Measurements from ENCODE around the gene PI4KA. TPM values are rescaled to one million over a fixed set of nuclear protein-coding genes. Genes with fewer than 3 reads are reported as not detected.

The PI4KA gene
- total and polyA plus RNA-seq, 4 donors = 19.4 to 47.5 (median 36.3) TPM

DNA sequence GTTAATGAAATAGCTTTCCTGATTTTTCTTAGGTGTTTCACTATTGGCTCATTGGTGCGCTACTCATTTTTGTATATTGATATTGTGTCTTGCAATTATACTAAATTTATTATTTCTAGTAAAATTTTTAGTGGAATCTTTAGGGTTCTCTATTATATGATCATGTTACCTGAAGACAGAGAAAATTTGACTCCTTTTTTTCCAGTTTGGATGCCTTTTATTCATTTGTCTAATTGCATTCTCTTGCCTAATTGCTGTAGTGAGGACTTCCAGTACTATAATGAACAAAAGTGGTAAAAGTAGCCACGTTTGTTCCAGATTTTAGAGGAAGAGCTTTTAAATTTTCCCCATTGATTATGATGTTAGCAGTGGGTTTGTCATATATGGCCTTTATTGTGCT is 198.7 kb downstream of the PI4KA start:
- Histone ChIP-seq H3K36me3 (ENCODE audit: control insufficient read depth in 4 of 4, insufficient read depth in 3 of 4, low read depth in 1 of 4, low read length in 3 of 4) (no peaks in the 10 kb centered on the region), H3K4me3 (ENCODE audit: low read depth in 1 of 3, low read length in 3 of 3) (no peak overlapping the region), H3K9me3 (ENCODE audit: control insufficient read depth in 4 of 4, low read length in 3 of 4) (no peaks in the 10 kb centered on the region), H3K4me1 (ENCODE audit: control insufficient read depth in 4 of 4, insufficient read depth in 4 of 4, low read length in 3 of 4) (no peaks in the 10 kb centered on the region), H3K27me3 (ENCODE audit: control insufficient read depth in 4 of 4, insufficient read depth in 4 of 4, low read length in 3 of 4) (peaks cover 0 to 4% (median 1%) of the 10 kb centered on the region in 4 donors), H3K27ac (ENCODE audit: low read depth in 1 of 2, low read length in 2 of 2) (no peak overlapping the region), H3K9ac (ENCODE audit: low read depth in 1 of 2, low read length in 2 of 2) (no peak overlapping the region)
- WGBS = 80% methylated on average over 2 of the region's 2 CpGs
- no peak for DNase-seq (ENCODE audit: low spot score)
- TF ChIP-seq GABPA (IDR thresholded peaks at IDR 0.05 in 1 of 2, conservative IDR thresholded peaks at IDR 0.05 in 1 of 2) (no peak), FOXA2 (IDR thresholded peaks at IDR 0.05) (no peak), ATF3 (IDR thresholded peaks at IDR 0.05) (no peak), SP1 (IDR thresholded peaks at IDR 0.05) (no peak), TAF1 (conservative IDR thresholded peaks at IDR 0.05) (no peak), HNF4A (conservative IDR thresholded peaks at IDR 0.05) (no peak), JUND (IDR thresholded peaks at IDR 0.05) (no peak), NR2F2 (IDR thresholded peaks at IDR 0.05) (no peak), HNF4G (IDR thresholded peaks at IDR 0.05) (no peak), YY1 (IDR thresholded peaks at IDR 0.05) (no peak), FOXA1 (IDR thresholded peaks at IDR 0.05) (no peak), EGR1 (IDR thresholded peaks at IDR 0.05; ENCODE audit: low read depth in 2 of 2) (no peak), RAD21 (IDR thresholded peaks at IDR 0.05) (no peak), ZBTB33 (IDR thresholded peaks at IDR 0.05) (no peak)
- TF ChIP-seq, protein P1, sequence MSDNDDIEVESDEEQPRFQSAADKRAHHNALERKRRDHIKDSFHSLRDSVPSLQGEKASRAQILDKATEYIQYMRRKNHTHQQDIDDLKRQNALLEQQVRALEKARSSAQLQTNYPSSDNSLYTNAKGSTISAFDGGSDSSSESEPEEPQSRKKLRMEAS (IDR thresholded peaks at IDR 0.05) = no peak
- TF ChIP-seq, protein P2, sequence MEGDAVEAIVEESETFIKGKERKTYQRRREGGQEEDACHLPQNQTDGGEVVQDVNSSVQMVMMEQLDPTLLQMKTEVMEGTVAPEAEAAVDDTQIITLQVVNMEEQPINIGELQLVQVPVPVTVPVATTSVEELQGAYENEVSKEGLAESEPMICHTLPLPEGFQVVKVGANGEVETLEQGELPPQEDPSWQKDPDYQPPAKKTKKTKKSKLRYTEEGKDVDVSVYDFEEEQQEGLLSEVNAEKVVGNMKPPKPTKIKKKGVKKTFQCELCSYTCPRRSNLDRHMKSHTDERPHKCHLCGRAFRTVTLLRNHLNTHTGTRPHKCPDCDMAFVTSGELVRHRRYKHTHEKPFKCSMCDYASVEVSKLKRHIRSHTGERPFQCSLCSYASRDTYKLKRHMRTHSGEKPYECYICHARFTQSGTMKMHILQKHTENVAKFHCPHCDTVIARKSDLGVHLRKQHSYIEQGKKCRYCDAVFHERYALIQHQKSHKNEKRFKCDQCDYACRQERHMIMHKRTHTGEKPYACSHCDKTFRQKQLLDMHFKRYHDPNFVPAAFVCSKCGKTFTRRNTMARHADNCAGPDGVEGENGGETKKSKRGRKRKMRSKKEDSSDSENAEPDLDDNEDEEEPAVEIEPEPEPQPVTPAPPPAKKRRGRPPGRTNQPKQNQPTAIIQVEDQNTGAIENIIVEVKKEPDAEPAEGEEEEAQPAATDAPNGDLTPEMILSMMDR (IDR thresholded peaks at IDR 0.05; ENCODE audit: low read depth, low read length, missing input control) = no peak

DNA sequence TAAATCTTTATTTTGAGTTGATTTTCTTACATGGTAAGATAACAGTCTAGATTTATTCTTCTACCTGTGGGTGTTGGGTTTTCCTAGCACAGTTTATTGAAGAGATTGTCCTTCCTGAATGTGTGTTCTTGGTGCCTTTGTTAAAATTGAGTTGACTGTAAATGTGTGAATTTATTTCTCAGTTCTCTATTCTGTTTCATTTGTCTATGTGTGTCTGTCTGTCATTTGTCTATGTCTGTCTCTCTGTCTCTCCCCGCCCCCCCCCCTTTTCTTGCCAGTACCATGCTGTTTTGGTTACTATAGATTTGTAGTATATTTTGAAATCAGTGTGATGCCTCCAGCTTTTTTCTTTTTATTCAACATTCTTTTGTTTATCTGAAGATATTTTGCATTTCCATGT is 199.4 kb downstream of the PI4KA start:
- H3K27ac ChIP-seq (ENCODE audit: low read depth in 1 of 2, low read length in 2 of 2) = no peak overlapping the region
- DNase-seq (ENCODE audit: low spot score) = no peak
- WGBS = 50% methylated on average over 1 of the region's 1 CpG
- H3K27me3 ChIP-seq (ENCODE audit: control insufficient read depth in 4 of 4, insufficient read depth in 4 of 4, low read length in 3 of 4) = peaks cover 0 to 4% (median 0%) of the 10 kb centered on the region in 4 donors
- H3K4me3 ChIP-seq (ENCODE audit: low read depth in 1 of 3, low read length in 3 of 3) = no peak overlapping the region
- H3K9ac ChIP-seq (ENCODE audit: low read depth in 1 of 2, low read length in 2 of 2) = no peak overlapping the region
- no peaks in the 10 kb centered on the region for H3K36me3 ChIP-seq (ENCODE audit: control insufficient read depth in 4 of 4, insufficient read depth in 3 of 4, low read depth in 1 of 4, low read length in 3 of 4)
- H3K9me3 ChIP-seq (ENCODE audit: control insufficient read depth in 4 of 4, low read length in 3 of 4) = no peaks in the 10 kb centered on the region
- H3K4me1 ChIP-seq (ENCODE audit: control insufficient read depth in 4 of 4, insufficient read depth in 4 of 4, low read length in 3 of 4) = no peaks in the 10 kb centered on the region
- TF ChIP-seq HNF4A (conservative IDR thresholded peaks at IDR 0.05) (no peak), REST (IDR thresholded peaks at IDR 0.05) (no peak), YY1 (IDR thresholded peaks at IDR 0.05) (no peak), GABPA (IDR thresholded peaks at IDR 0.05 in 1 of 2, conservative IDR thresholded peaks at IDR 0.05 in 1 of 2) (no peak), JUND (IDR thresholded peaks at IDR 0.05) (no peak), HNF4G (IDR thresholded peaks at IDR 0.05) (no peak), ZBTB33 (IDR thresholded peaks at IDR 0.05) (no peak), FOXA1 (IDR thresholded peaks at IDR 0.05) (no peak), TAF1 (conservative IDR thresholded peaks at IDR 0.05) (no peak), EGR1 (IDR thresholded peaks at IDR 0.05; ENCODE audit: low read depth in 2 of 2) (no peak), FOXA2 (IDR thresholded peaks at IDR 0.05) (no peak), RXRA (IDR thresholded peaks at IDR 0.05) (no peak), ATF3 (IDR thresholded peaks at IDR 0.05) (no peak), SP1 (IDR thresholded peaks at IDR 0.05) (no peak), NR2F2 (IDR thresholded peaks at IDR 0.05) (no peak)
- TF ChIP-seq, protein P2 (IDR thresholded peaks at IDR 0.05; ENCODE audit: low read depth, low read length, missing input control) = no peak
- TF ChIP-seq, protein P1 (IDR thresholded peaks at IDR 0.05) = no peak

Measured in liver (tissue), 9 donors.